ENCODE results near the gene ST8SIA1. TPM values are rescaled to one million over a fixed set of nuclear protein-coding genes. Genes with fewer than 3 reads are reported as not detected.

The ST8SIA1 gene
- total and polyA plus RNA-seq, 2 of the 4 experiments (the other 2 are of a cell fraction) = not detected

GRCh38 chr12:22313286-22313962 is 21.1 kb downstream of the ST8SIA1 start:
- ChIA-PET POLR2A (ENCODE audit: unreplicated experiment) (no interaction called here), CTCF (no interaction called here)
- Histone ChIP-seq H4K20me1 (ENCODE audit: insufficient read depth, low read length) (no peaks in the 10 kb centered on the region), H2AFZ (replicated peaks; ENCODE audit: low read length, poor library complexity) (no peak overlapping the region), H4K5ac (ENCODE audit: low read depth, low read length) (no peak overlapping the region), H3K27me3 (ENCODE audit: control insufficient read depth, insufficient read depth, low read length) (peaks cover 17% of the 10 kb centered on the region; the same call in 1 of the 2 replicates), H3K27ac (ENCODE audit: insufficient read depth, low read length) (no peak overlapping the region), H3K4ac (ENCODE audit: low read depth, low read length) (no peak overlapping the region), H2BK20ac (ENCODE audit: low read depth, low read length) (no peak overlapping the region), H3K14ac (replicated peaks; ENCODE audit: low read depth, low read length) (no peak overlapping the region), H3K79me1 (ENCODE audit: low read depth in 1 of 2, low read length in 2 of 2) (no peaks in the 10 kb centered on the region), H4K8ac (ENCODE audit: low read depth in 2 of 2, low read length in 2 of 2) (no peak overlapping the region), H3K23ac (ENCODE audit: low read depth, low read length) (no peak overlapping the region), H3K56ac (ENCODE audit: extremely low read depth, insufficient read depth, low read length) (no peak overlapping the region), H3K9ac (ENCODE audit: low read depth, low read length) (no peak overlapping the region), H3K36me3 (ENCODE audit: control insufficient read depth, insufficient read depth, low read length) (no peaks in the 10 kb centered on the region), H3K4me1 (ENCODE audit: control insufficient read depth, insufficient read depth, low read length) (no peaks in the 10 kb centered on the region), H2AK5ac (ENCODE audit: low read depth, low read length) (no peak overlapping the region), H4K91ac (ENCODE audit: insufficient read depth, low read depth, low read length) (no peak overlapping the region), H3K4me3 (ENCODE audit: insufficient read depth, low read depth, low read length) (no peak overlapping the region), H2AK9ac (replicated peaks; ENCODE audit: low read depth, low read length, poor library complexity) (no peak overlapping the region), H3K9me3 (ENCODE audit: control insufficient read depth, insufficient read depth, low read length) (no peaks in the 10 kb centered on the region), H3K18ac (ENCODE audit: low read depth, low read length) (no peak overlapping the region), H2BK5ac (ENCODE audit: low read depth, low read length, poor library complexity, severe bottlenecking) (no peak overlapping the region), H2BK120ac (ENCODE audit: low read depth, low read length) (no peak overlapping the region), H2BK15ac (ENCODE audit: low read depth, low read length) (no peak overlapping the region), H3K4me2 (ENCODE audit: low read depth, low read length) (no peak overlapping the region), H3K9me1 (ENCODE audit: insufficient read depth, low read length) (no peaks in the 10 kb centered on the region)
- no TSS peak for BruUV-seq (replicated peaks)
- dilution Hi-C loops (cut with HindIII; ENCODE audit: low sequenced_read_pairs, unreplicated experiment) (no loop called here), in situ Hi-C loops (cut with MboI; ENCODE audit: low sequenced_read_pairs) (no loop called here), intact Hi-C loops (cut with micrococcal nuclease) (no loop called here)
- TF ChIP-seq FOS (IDR thresholded peaks at IDR 0.05; ENCODE audit: low read depth, low read length) = no peak
- no peak for TF ChIP-seq RCOR1 (IDR thresholded peaks at IDR 0.05; ENCODE audit: insufficient replicate concordance, low read length)
- no peak for TF ChIP-seq RAD21 (IDR thresholded peaks at IDR 0.05; ENCODE audit: low read length)
- TF ChIP-seq BHLHE40 (IDR thresholded peaks at IDR 0.05; ENCODE audit: low read depth, low read length) = no peak
- no peak for TF ChIP-seq MAZ (IDR thresholded peaks at IDR 0.05; ENCODE audit: borderline replicate concordance, low read depth, low read length)
- TF ChIP-seq CEBPB (IDR thresholded peaks at IDR 0.05; ENCODE audit: low read depth, low read length) = no peak
- no peak for TF ChIP-seq MXI1 (IDR thresholded peaks at IDR 0.05; ENCODE audit: borderline replicate concordance, low read depth, low read length)
- no peak for TF ChIP-seq USF2 (IDR thresholded peaks at IDR 0.05; ENCODE audit: low read depth, low read length)
- no peak for TF ChIP-seq MAFK (IDR thresholded peaks at IDR 0.05; ENCODE audit: low read depth, low read length)
- ATAC-seq (ENCODE audit: low read depth) (no peak), DNase-seq (no peak)
- WGBS, 2 experiments (ENCODE audit: extremely low coverage in 2 of 2, insufficient read length in 1 of 2) = no CpG with 5 or more reads among the region's 4 CpGs
